Body of pancreas (tissue), 4 donors: ENCODE measurements around the gene PRRC2C. TPM values are rescaled to one million over a fixed set of nuclear protein-coding genes. Genes with fewer than 3 reads are reported as not detected.

ENCODE experiments used
- ATAC-seq: fragments of 150-250 bp; one replicate; pipeline ENCODE4 v1.9.1; 2016
- DNase-seq, 4 donors: peaks; one replicate each; pipeline ENCODE4 v3.0.0-alpha.2; 2019
- H3K27ac ChIP-seq, 4 donors: fragments of 200-600 bp; sonication (generic); 1 replicate in 3 of 4; 2 replicates in 1 of 4; pipeline versions ENCODE4 v1.5.1 to v1.6.1; 2016 to 2019; ENCODE audit warnings: mild to moderate bottlenecking in 1 of 4, mixed read lengths in 1 of 4, moderate library complexity in 1 of 4
- H3K27me3 ChIP-seq, 2 donors: fragments of 200-600 bp; sonication (generic); one replicate each; pipeline ENCODE4 v1.6.0; 2016; ENCODE audit warnings: mild to moderate bottlenecking in 1 of 2
- H3K36me3 ChIP-seq, 2 donors: fragments of 200-600 bp; sonication (generic); replicated peaks in 1 of 2; 2 replicates each; pipeline ENCODE4 v1.5.1; 2016; ENCODE audit warnings: low read depth in 2 of 2; ENCODE audit not compliant: insufficient read depth in 1 of 2
- H3K4me1 ChIP-seq: fragments of 200-600 bp; sonication (generic); one replicate; pipeline ENCODE4 v1.6.0; 2016
- H3K4me3 ChIP-seq, 2 donors: fragments of 200-600 bp; sonication (generic); 1 replicate in 1 of 2; 2 replicates in 1 of 2; pipeline ENCODE4 v1.5.1; 2016 to 2019
- H3K9me3 ChIP-seq, 3 donors: fragments of 200-600 bp; sonication (generic); 1 replicate in 2 of 3; 2 replicates in 1 of 3; pipeline ENCODE4 v1.5.1; 2016
- POLR2A ChIP-seq, 3 donors: fragments of 450-650 bp; IDR thresholded peaks; one replicate each; pipeline ENCODE4 v1.6.1; 2016; ENCODE audit warnings: antibody characterized with exemption in 3 of 3, mild to moderate bottlenecking in 2 of 3
- WGBS, 2 donors: methylation state at CpG; one replicate each; pipeline ENCODE4 v1.1.5; 2017; 5-methylcytosine and 5-hydroxymethylcytosine counted together
- intact Hi-C: fragments of 100-400 bp; cut with DNase I; formaldehyde crosslinking; loops from one replicate; pipeline ENCODE4 v1.15.1; 2023
- total RNA-seq, 2 donors: library from RNA; depleted of rRNA; stranded (reverse); fragments of >200 nt; gene quantifications; one replicate each; pipeline ENCODE4 v1.1.0, GENCODE V29; 2016
- TF ChIP-seq, protein P1 (sequence below), 7 experiments: fragments of 450-650 bp in 4 of 7; fragments of 200-600 bp in 3 of 7; sonication (generic) in 3 of 7; IDR thresholded peaks; one replicate each; pipeline ENCODE4 v1.5.1; 2016 to 2019; ENCODE audit warnings: antibody characterized with exemption in 7 of 7

Gene PRRC2C
- total RNA-seq, 2 donors from 2014 or later: 40.2 to 53.1 TPM

DNA sequence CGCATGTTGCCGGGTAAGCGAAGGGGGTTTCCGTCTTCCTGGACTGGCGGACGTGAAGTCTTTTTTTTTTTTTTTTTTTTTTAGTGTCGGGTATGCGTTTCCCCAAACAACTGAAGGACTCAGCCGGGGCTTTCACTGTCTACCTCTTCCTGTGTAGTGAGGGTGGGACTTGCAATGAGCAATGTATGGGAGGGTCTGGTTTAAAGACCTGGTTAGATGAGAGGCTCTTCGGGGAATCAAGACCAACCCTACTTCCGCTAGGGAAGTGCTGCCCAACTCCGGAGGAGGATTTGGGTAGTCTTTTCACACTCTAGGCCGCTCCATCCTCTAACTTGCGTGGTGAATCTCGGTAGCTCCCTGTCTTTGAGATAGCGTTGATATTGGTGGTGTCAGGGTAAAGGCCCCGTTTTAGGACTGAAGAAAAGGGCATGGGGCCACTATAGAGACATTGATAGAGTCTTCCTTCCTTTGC, 754 bp downstream of the PRRC2C start:
- Histone ChIP-seq H3K27me3 (no peaks in the 10 kb centered on the region), H3K4me3 (peak overlapping the region; percentile 73 to 98), H3K27ac (peak overlapping the region; percentile 97 to 100 (median 98)), H3K9me3 (no peaks in the 10 kb centered on the region), H3K4me1 (peaks cover 46% of the 10 kb centered on the region), H3K36me3 (no peaks in the 10 kb centered on the region)
- intact Hi-C loops: no loop called here
- DNase-seq (peak in 3 of 4 donors; percentile 14 to 62 (median 22)), ATAC-seq (peak; percentile 6)
- no peak for TF ChIP-seq POLR2A (IDR thresholded peaks at IDR 0.05)
- TF ChIP-seq, protein P1, sequence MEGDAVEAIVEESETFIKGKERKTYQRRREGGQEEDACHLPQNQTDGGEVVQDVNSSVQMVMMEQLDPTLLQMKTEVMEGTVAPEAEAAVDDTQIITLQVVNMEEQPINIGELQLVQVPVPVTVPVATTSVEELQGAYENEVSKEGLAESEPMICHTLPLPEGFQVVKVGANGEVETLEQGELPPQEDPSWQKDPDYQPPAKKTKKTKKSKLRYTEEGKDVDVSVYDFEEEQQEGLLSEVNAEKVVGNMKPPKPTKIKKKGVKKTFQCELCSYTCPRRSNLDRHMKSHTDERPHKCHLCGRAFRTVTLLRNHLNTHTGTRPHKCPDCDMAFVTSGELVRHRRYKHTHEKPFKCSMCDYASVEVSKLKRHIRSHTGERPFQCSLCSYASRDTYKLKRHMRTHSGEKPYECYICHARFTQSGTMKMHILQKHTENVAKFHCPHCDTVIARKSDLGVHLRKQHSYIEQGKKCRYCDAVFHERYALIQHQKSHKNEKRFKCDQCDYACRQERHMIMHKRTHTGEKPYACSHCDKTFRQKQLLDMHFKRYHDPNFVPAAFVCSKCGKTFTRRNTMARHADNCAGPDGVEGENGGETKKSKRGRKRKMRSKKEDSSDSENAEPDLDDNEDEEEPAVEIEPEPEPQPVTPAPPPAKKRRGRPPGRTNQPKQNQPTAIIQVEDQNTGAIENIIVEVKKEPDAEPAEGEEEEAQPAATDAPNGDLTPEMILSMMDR (IDR thresholded peaks at IDR 0.05): peak in 1 of 7 experiments; percentile 10
- WGBS, 2 donors: 0 to 1% methylated on average over 16 to 17 of the region's 17 CpGs

DNA sequence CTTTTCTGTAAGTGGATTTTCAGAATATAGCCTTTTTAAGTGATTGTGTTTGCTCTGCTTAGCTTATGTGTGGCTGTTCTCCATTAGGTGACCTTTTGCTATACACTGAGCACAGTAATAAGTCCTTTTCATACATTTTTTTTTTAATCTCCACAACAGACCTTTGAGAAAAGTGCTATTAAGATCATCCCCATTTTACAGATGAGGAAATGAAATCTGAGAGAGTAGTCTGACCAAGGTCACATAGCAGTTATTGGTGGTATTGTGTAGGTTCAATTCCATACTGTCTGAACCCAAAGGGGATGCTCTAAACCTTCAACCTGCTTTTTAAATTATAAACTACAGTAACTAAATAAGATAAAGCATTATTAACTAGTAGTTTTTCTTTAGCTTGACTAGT, 1.7 kb downstream of the PRRC2C start:
- Histone ChIP-seq H3K4me3 (no peak overlapping the region), H3K27ac (no peak overlapping the region), H3K36me3 (no peaks in the 10 kb centered on the region), H3K9me3 (no peaks in the 10 kb centered on the region), H3K27me3 (no peaks in the 10 kb centered on the region), H3K4me1 (peaks cover 49% of the 10 kb centered on the region)
- DNase-seq (no peak), ATAC-seq (no peak)
- no peak for TF ChIP-seq POLR2A (IDR thresholded peaks at IDR 0.05)
- TF ChIP-seq, protein P1 (IDR thresholded peaks at IDR 0.05): no peak
- intact Hi-C loops: no loop called here

DNA sequence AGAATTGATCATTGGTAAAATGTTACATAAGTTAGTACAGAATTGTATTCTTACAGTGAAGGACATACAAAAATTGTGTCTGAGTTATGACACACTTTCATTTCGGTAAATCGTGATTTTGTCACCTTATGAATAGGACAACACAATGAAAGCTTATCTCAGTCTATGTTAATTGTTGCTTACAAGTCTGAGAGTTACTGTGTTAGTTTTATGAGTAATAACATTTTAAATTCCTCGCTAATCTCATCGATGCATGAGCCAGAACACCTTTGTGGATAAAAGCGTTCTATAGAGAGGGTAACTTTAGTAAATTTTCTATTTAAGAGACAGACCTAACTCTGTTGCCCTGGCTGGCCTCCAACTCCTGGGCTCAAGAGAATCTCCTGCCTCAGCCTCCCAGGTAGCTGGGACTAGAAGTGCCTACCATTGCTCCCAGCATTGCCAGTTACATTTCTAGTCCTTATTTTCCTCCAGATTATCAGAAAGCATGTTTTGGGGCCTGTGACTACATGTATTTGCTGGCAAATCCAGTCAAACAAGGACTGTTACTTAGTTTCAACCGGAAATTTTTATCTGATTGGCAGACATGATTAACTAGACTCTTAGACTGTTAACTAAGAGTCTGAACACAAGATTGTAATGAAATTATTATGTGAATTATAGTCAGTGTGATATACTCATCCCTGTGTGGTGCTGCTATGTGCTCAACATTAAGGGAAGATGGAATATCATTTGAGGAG, 3.0 kb downstream of the PRRC2C start:
- H3K4me1 ChIP-seq: peaks cover 52% of the 10 kb centered on the region
- intact Hi-C loops: no loop called here

DNA sequence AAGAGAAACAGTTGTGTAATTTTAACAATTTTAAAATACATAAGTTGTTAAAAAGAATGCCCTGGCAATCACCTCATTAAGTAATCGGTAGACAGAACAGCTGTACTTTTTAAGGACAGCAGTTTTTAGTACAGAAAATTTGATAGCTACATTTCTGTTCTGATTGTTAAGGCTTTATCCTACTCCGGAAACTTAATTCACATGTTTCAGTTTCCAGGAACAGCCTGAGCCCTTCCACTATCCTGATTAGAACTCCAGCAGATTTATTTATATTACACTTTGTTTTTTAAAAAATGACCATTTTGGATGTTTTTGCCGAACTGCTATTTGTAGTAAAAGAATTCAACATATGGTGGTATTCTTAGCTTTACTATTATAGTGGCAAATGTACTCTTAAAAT, 8.7 kb downstream of the PRRC2C start:
- no peak for DNase-seq
- peaks cover 60% of the 10 kb centered on the region for H3K4me1 ChIP-seq
- no peak for ATAC-seq
- 36 to 43% methylated on average over 3 of the region's 3 CpGs for WGBS, 2 donors
- H3K36me3 ChIP-seq: no peaks in the 10 kb centered on the region
- TF ChIP-seq POLR2A (IDR thresholded peaks at IDR 0.05): no peak
- TF ChIP-seq, protein P1 (IDR thresholded peaks at IDR 0.05): no peak
- H3K9me3 ChIP-seq: no peaks in the 10 kb centered on the region
- no peaks in the 10 kb centered on the region for H3K27me3 ChIP-seq
- intact Hi-C loops: no loop called here
- H3K27ac ChIP-seq: no peak overlapping the region
- no peak overlapping the region for H3K4me3 ChIP-seq

More for the DNA sequence above, 3.0 kb downstream of the PRRC2C start:
- 29% methylated on average over 6 of the region's 6 CpGs for WGBS, 2 donors
- no peaks in the 10 kb centered on the region for H3K9me3 ChIP-seq
- ATAC-seq (no peak), DNase-seq (peak in 1 of 4 donors; percentile 19)
- no peak overlapping the region for H3K27ac ChIP-seq
- no peak overlapping the region for H3K4me3 ChIP-seq
- no peaks in the 10 kb centered on the region for H3K36me3 ChIP-seq
- TF ChIP-seq, protein P1 (IDR thresholded peaks at IDR 0.05): no peak
- TF ChIP-seq POLR2A (IDR thresholded peaks at IDR 0.05): no peak
- no peaks in the 10 kb centered on the region for H3K27me3 ChIP-seq

DNA sequence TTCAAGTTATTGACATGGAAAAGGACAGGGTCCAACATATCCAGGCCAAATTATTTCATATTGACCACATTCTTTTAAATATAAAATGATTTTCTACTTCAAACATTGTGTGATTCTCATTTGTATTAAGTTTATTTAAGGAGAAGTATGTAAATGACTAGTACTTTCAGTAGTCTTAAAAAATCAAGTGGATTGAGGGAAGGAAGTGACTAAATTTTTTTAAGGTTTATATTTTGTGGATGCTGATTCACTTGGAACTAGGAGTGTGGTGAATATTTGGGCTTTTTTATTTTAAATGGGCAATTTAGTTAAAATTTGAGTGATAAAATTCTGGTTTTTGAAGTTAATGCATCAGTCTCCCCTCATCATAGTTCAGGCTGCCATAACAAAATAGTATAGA, 10.1 kb downstream of the PRRC2C start:
- ATAC-seq (no peak), DNase-seq (no peak)
- Histone ChIP-seq H3K4me3 (no peak overlapping the region), H3K27ac (no peak overlapping the region), H3K9me3 (no peaks in the 10 kb centered on the region), H3K4me1 (peaks cover 47% of the 10 kb centered on the region), H3K27me3 (no peaks in the 10 kb centered on the region), H3K36me3 (no peaks in the 10 kb centered on the region)
- TF ChIP-seq, protein P1 (IDR thresholded peaks at IDR 0.05): no peak
- TF ChIP-seq POLR2A (IDR thresholded peaks at IDR 0.05): no peak
- intact Hi-C loops: no loop called here
